Stimulated activated CD4-positive, alpha-beta T cell treated with anti-CD3 and anti-CD28 coated beads, Interleukin-15, amount 100 ng/mL, for 48 hours (primary cell): ENCODE results near the gene CYRIA.

Experiments
- DNase-seq, 2 donors: peaks; one replicate each; pipeline ENCODE4 v3.0.0-alpha.2; 2020; ENCODE audit warnings: low read depth in 2 of 2

Gene CYRIA

GRCh38 chr2:16665748-16666448 lies at the start of gene CYRIA:
Gene CYRIA (minus strand): TSS chr2:16665834. CDS start chr2:16588119, 77,715 bp downstream.
- peak in 1 of 2 donors; percentile 40 for DNase-seq

- DNase-seq, result no peak
Observed at GRCh38 chr2:16713011-16713423, 47.4 kb upstream of the CYRIA start.

- DNase-seq, result no peak
Observed at GRCh38 chr2:16709769-16710168, 44.1 kb upstream of the CYRIA start.

- no peak for DNase-seq
Observed at GRCh38 chr2:16708173-16708572, 42.5 kb upstream of the CYRIA start.

- no peak for DNase-seq
Observed at GRCh38 chr2:16707014-16707623, 41.5 kb upstream of the CYRIA start.

- no peak for DNase-seq
Observed at GRCh38 chr2:16700551-16701259, 35.1 kb upstream of the CYRIA start.

GRCh38 chr2:16693854-16694253 lies 28.2 kb upstream of the CYRIA start:
- DNase-seq, result no peak

GRCh38 chr2:16691261-16691660 lies 25.6 kb upstream of the CYRIA start:
- DNase-seq, result no peak

GRCh38 chr2:16687955-16688354 lies 22.3 kb upstream of the CYRIA start:
- no peak for DNase-seq

GRCh38 chr2:16687222-16687621 lies 21.6 kb upstream of the CYRIA start:
- no peak for DNase-seq

- no peak for DNase-seq
Observed at GRCh38 chr2:16686641-16687040, 21.0 kb upstream of the CYRIA start.

GRCh38 chr2:16685340-16685715 lies 19.7 kb upstream of the CYRIA start:
- DNase-seq, result no peak

GRCh38 chr2:16684676-16685339 lies 19.2 kb upstream of the CYRIA start:
- no peak for DNase-seq

GRCh38 chr2:16683576-16683975 lies 17.9 kb upstream of the CYRIA start:
- DNase-seq, result no peak

- DNase-seq, result no peak
Observed at GRCh38 chr2:16682431-16683118, 16.9 kb upstream of the CYRIA start.

- DNase-seq, result no peak
Observed at GRCh38 chr2:16680781-16681180, 15.1 kb upstream of the CYRIA start.

GRCh38 chr2:16680304-16680703 lies 14.7 kb upstream of the CYRIA start:
- no peak for DNase-seq

GRCh38 chr2:16678964-16679363 lies 13.3 kb upstream of the CYRIA start:
- no peak for DNase-seq

GRCh38 chr2:16677875-16678274 lies 12.2 kb upstream of the CYRIA start:
- DNase-seq, result no peak

GRCh38 chr2:16675781-16676180 lies 10.1 kb upstream of the CYRIA start:
- DNase-seq, result no peak

GRCh38 chr2:16674154-16674553 lies 8.5 kb upstream of the CYRIA start:
- DNase-seq, result no peak

- DNase-seq, result no peak
Observed at GRCh38 chr2:16671760-16672159, 6.1 kb upstream of the CYRIA start.
